Coronary artery (tissue), 2 donors: ENCODE measurements around the gene PDIA2.

ENCODE experiments used
- DNase-seq: peaks from one replicate; pipeline ENCODE4 v3.0.0-alpha.2; 2017; ENCODE audit warnings: low spot score
- H3K27ac ChIP-seq, 2 donors: fragments of 200-600 bp; sonication (generic); one replicate each; pipeline ENCODE4 v1.5.1; 2016 to 2019
- H3K4me3 ChIP-seq: fragments of 200-600 bp; sonication (generic); 2 replicates; pipeline ENCODE4 v1.5.1; 2016; ENCODE audit warnings: mild to moderate bottlenecking, moderate library complexity
- CTCF ChIP-seq: fragments of 200-600 bp; sonication (generic); IDR thresholded peaks from one replicate; pipeline ENCODE4 v1.5.1; 2019; ENCODE audit warnings: antibody characterized with exemption

The PDIA2 gene

GRCh38 chr16:275786-276232, 7.2 kb upstream of the PDIA2 start, which contains the start of gene RGS11:
Gene RGS11, minus strand, starts transcription at chr16:275944. Its CDS starts 33 bp downstream, at chr16:275911.
- DNase-seq, result no peak
- Histone ChIP-seq H3K4me3 (peak within 1 kb of the TSS; percentile 75), H3K27ac (peak within 1 kb of the TSS in 1 of 2 donors; percentile 57)
- TF ChIP-seq CTCF, result no peak

- no peak for TF ChIP-seq CTCF
- Histone ChIP-seq H3K4me3 (no peak overlapping the region), H3K27ac (peak overlapping the region in 1 of 2 donors; percentile 57)
- DNase-seq, result no peak
Measured at GRCh38 chr16:276426-277077, 6.4 kb upstream of the PDIA2 start.

- Histone ChIP-seq H3K4me3 (no peak overlapping the region), H3K27ac (no peak overlapping the region)
- no peak for TF ChIP-seq CTCF
- DNase-seq, result no peak
Measured at GRCh38 chr16:278863-279366, 4.0 kb upstream of the PDIA2 start.

GRCh38 chr16:279531-279930, 3.4 kb upstream of the PDIA2 start:
- Histone ChIP-seq H3K4me3 (no peak overlapping the region), H3K27ac (no peak overlapping the region)
- no peak for DNase-seq
- TF ChIP-seq CTCF, result no peak

GRCh38 chr16:280005-280460, 2.9 kb upstream of the PDIA2 start:
- no peak for DNase-seq
- no peak for TF ChIP-seq CTCF
- Histone ChIP-seq H3K27ac (no peak overlapping the region), H3K4me3 (peak overlapping the region; percentile 71)

GRCh38 chr16:280552-280951, 2.4 kb upstream of the PDIA2 start, which contains the start of gene ARHGDIG:
Gene ARHGDIG, plus strand, starts transcription at chr16:280591. Its CDS starts 90 bp downstream, at chr16:280681.
- no peak within 1 kb of the TSS for H3K27ac ChIP-seq
- no peak for TF ChIP-seq CTCF
- no peak for DNase-seq
- peak within 1 kb of the TSS; percentile 71 for H3K4me3 ChIP-seq
